ENCODE results near the gene IVD.

DNA sequence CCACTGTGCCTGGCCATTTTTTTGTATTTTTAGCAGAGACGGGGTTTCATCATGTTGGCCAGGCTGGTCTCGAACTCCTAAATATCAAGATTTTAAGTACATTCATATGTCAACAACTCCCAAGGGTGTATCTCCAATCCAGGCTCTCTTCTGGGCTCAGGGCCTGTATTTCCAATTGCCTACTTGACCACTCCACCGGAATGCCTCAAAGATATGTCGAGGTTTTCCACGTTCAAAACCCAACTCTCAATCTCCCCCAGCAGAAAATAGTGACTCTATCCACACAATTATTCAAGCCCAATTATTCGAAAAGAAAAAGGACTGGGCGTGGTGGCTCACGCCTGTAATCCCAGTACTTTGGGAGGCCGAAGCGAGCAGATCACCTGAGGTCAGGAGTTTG is 25.0 kb upstream of the IVD start:
- no peak for TF ChIP-seq POLR2A (IDR thresholded peaks at IDR 0.05)
- TF ChIP-seq, protein P1, sequence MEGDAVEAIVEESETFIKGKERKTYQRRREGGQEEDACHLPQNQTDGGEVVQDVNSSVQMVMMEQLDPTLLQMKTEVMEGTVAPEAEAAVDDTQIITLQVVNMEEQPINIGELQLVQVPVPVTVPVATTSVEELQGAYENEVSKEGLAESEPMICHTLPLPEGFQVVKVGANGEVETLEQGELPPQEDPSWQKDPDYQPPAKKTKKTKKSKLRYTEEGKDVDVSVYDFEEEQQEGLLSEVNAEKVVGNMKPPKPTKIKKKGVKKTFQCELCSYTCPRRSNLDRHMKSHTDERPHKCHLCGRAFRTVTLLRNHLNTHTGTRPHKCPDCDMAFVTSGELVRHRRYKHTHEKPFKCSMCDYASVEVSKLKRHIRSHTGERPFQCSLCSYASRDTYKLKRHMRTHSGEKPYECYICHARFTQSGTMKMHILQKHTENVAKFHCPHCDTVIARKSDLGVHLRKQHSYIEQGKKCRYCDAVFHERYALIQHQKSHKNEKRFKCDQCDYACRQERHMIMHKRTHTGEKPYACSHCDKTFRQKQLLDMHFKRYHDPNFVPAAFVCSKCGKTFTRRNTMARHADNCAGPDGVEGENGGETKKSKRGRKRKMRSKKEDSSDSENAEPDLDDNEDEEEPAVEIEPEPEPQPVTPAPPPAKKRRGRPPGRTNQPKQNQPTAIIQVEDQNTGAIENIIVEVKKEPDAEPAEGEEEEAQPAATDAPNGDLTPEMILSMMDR (IDR thresholded peaks at IDR 0.05 in 4 of 5, conservative IDR thresholded peaks at IDR 0.05 in 1 of 5) = no peak
